GM12878 (cell line): Measurements from ENCODE around the gene RANGAP1.

Experiments
- CBFB ChIP-seq: IDR thresholded peaks from 2 replicates; pipeline ENCODE4 v1.6.1; 2016; ENCODE audit warnings: antibody characterized with exemption, low read depth
- CREM ChIP-seq: IDR thresholded peaks from 2 replicates; pipeline ENCODE4 v1.6.1; 2014; ENCODE audit warnings: antibody characterized with exemption, low read depth
- MXI1 ChIP-seq: fragments of 150-350 bp; IDR thresholded peaks from 2 replicates; pipeline ENCODE4 v1.6.1; 2011; ENCODE audit warnings: low read depth, mild to moderate bottlenecking, inconsistent platforms, low read length, improper control_type of control experiment
- RFX5 ChIP-seq: IDR thresholded peaks from 2 replicates; pipeline ENCODE4 v1.6.1; 2011; ENCODE audit warnings: low read depth, low read length, improper control_type of control experiment
- SMARCA5 ChIP-seq: fragments of 450-650 bp; IDR thresholded peaks from 2 replicates; pipeline ENCODE4 v1.6.1; 2017; ENCODE audit warnings: mild to moderate bottlenecking
- SP1 ChIP-seq: IDR thresholded peaks from one replicate; pipeline ENCODE4 v1.6.1; 2011; ENCODE audit warnings: low read depth, low read length
- STAT3 ChIP-seq: IDR thresholded peaks from 2 replicates; pipeline ENCODE4 v1.6.1; 2011; ENCODE audit warnings: low read depth, low read length, improper control_type of control experiment
- TAF1 ChIP-seq: IDR thresholded peaks from 2 replicates; pipeline ENCODE4 v1.6.1; 2011; ENCODE audit warnings: mild to moderate bottlenecking, low read depth, low read length, borderline replicate concordance
- YY1 ChIP-seq: IDR thresholded peaks from 2 replicates; pipeline ENCODE4 v1.6.1; 2011; ENCODE audit warnings: low read depth, mild to moderate bottlenecking, low read length
- TF ChIP-seq, protein P1 (sequence below), 3 experiments: IDR thresholded peaks in 2 of 3; conservative IDR thresholded peaks in 1 of 3; 2 replicates each; pipeline ENCODE4 v1.5.1; 2011; ENCODE audit warnings: low read depth in 3 of 3, low read length in 3 of 3, mild to moderate bottlenecking in 3 of 3, control low read depth in 2 of 3, moderate library complexity in 2 of 3, inconsistent platforms in 1 of 3, mixed read lengths in 1 of 3; ENCODE audit not compliant: control insufficient read depth in 2 of 3, insufficient read depth in 1 of 3; ENCODE audit errors: extremely low read depth in 1 of 3
- TF ChIP-seq, protein P2 (sequence below): IDR thresholded peaks from 2 replicates; pipeline ENCODE4 v1.6.1; 2012; ENCODE audit warnings: low read depth, low read length, improper control_type of control experiment
- TF ChIP-seq, protein P3 (sequence below): IDR thresholded peaks from 2 replicates; pipeline ENCODE4 v1.6.1; 2012; ENCODE audit warnings: mild to moderate bottlenecking, low read depth, low read length
- TF ChIP-seq, protein P4 (sequence below): fragments of 450-650 bp; IDR thresholded peaks from 2 replicates; pipeline ENCODE4 v1.6.1; 2016; ENCODE audit warnings: mild to moderate bottlenecking
- TF ChIP-seq, protein P5 (sequence below): IDR thresholded peaks from 2 replicates; pipeline ENCODE4 v1.6.1; 2011; ENCODE audit warnings: borderline replicate concordance, low read depth, mild to moderate bottlenecking, moderate library complexity, mixed read lengths, low read length; ENCODE audit not compliant: insufficient read depth; ENCODE audit errors: extremely low read length

DNA sequence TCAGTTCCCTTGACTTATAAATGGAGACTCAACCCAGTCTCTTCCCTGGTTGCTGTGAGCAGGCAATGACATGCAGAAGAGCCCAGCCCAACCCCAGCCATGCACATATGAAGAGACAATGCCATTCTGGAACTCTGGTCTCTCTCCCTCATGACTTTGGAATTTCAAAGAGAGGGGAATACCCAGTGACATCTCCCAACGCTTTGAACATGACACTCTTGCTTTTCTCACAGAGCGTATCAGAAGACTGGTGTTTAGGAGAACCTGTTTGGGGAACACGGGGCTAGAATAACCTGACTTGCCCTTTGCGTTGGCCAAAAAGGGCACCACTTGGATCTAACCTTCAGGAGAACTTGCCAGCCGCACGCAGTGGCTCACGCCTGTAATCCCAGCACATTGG is 12.9 kb downstream of the RANGAP1 start:
- no peak for TF ChIP-seq TAF1
- no peak for TF ChIP-seq MXI1
- TF ChIP-seq CREM, result no peak
- TF ChIP-seq YY1, result no peak
- TF ChIP-seq SP1, result no peak
- no peak for TF ChIP-seq SMARCA5
- TF ChIP-seq, protein P1, sequence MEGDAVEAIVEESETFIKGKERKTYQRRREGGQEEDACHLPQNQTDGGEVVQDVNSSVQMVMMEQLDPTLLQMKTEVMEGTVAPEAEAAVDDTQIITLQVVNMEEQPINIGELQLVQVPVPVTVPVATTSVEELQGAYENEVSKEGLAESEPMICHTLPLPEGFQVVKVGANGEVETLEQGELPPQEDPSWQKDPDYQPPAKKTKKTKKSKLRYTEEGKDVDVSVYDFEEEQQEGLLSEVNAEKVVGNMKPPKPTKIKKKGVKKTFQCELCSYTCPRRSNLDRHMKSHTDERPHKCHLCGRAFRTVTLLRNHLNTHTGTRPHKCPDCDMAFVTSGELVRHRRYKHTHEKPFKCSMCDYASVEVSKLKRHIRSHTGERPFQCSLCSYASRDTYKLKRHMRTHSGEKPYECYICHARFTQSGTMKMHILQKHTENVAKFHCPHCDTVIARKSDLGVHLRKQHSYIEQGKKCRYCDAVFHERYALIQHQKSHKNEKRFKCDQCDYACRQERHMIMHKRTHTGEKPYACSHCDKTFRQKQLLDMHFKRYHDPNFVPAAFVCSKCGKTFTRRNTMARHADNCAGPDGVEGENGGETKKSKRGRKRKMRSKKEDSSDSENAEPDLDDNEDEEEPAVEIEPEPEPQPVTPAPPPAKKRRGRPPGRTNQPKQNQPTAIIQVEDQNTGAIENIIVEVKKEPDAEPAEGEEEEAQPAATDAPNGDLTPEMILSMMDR (IDR thresholded peaks at IDR 0.05 in 2 of 3, conservative IDR thresholded peaks at IDR 0.05 in 1 of 3; ENCODE audit: control insufficient read depth in 2 of 3, extremely low read depth in 1 of 3, insufficient read depth in 1 of 3, low read depth in 3 of 3, low read length in 3 of 3), result no peak
- TF ChIP-seq, protein P2, sequence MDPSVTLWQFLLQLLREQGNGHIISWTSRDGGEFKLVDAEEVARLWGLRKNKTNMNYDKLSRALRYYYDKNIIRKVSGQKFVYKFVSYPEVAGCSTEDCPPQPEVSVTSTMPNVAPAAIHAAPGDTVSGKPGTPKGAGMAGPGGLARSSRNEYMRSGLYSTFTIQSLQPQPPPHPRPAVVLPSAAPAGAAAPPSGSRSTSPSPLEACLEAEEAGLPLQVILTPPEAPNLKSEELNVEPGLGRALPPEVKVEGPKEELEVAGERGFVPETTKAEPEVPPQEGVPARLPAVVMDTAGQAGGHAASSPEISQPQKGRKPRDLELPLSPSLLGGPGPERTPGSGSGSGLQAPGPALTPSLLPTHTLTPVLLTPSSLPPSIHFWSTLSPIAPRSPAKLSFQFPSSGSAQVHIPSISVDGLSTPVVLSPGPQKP, result no peak
- TF ChIP-seq, protein P3, sequence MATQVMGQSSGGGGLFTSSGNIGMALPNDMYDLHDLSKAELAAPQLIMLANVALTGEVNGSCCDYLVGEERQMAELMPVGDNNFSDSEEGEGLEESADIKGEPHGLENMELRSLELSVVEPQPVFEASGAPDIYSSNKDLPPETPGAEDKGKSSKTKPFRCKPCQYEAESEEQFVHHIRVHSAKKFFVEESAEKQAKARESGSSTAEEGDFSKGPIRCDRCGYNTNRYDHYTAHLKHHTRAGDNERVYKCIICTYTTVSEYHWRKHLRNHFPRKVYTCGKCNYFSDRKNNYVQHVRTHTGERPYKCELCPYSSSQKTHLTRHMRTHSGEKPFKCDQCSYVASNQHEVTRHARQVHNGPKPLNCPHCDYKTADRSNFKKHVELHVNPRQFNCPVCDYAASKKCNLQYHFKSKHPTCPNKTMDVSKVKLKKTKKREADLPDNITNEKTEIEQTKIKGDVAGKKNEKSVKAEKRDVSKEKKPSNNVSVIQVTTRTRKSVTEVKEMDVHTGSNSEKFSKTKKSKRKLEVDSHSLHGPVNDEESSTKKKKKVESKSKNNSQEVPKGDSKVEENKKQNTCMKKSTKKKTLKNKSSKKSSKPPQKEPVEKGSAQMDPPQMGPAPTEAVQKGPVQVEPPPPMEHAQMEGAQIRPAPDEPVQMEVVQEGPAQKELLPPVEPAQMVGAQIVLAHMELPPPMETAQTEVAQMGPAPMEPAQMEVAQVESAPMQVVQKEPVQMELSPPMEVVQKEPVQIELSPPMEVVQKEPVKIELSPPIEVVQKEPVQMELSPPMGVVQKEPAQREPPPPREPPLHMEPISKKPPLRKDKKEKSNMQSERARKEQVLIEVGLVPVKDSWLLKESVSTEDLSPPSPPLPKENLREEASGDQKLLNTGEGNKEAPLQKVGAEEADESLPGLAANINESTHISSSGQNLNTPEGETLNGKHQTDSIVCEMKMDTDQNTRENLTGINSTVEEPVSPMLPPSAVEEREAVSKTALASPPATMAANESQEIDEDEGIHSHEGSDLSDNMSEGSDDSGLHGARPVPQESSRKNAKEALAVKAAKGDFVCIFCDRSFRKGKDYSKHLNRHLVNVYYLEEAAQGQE, result no peak
- no peak for TF ChIP-seq CBFB
- TF ChIP-seq, protein P4, sequence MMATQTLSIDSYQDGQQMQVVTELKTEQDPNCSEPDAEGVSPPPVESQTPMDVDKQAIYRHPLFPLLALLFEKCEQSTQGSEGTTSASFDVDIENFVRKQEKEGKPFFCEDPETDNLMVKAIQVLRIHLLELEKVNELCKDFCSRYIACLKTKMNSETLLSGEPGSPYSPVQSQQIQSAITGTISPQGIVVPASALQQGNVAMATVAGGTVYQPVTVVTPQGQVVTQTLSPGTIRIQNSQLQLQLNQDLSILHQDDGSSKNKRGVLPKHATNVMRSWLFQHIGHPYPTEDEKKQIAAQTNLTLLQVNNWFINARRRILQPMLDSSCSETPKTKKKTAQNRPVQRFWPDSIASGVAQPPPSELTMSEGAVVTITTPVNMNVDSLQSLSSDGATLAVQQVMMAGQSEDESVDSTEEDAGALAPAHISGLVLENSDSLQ, result no peak
- TF ChIP-seq, protein P5, sequence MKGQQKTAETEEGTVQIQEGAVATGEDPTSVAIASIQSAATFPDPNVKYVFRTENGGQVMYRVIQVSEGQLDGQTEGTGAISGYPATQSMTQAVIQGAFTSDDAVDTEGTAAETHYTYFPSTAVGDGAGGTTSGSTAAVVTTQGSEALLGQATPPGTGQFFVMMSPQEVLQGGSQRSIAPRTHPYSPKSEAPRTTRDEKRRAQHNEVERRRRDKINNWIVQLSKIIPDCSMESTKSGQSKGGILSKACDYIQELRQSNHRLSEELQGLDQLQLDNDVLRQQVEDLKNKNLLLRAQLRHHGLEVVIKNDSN, result no peak
- TF ChIP-seq STAT3, result no peak
- TF ChIP-seq RFX5, result no peak
